ENCODE results near the gene TACR1.

The TACR1 gene

DNA sequence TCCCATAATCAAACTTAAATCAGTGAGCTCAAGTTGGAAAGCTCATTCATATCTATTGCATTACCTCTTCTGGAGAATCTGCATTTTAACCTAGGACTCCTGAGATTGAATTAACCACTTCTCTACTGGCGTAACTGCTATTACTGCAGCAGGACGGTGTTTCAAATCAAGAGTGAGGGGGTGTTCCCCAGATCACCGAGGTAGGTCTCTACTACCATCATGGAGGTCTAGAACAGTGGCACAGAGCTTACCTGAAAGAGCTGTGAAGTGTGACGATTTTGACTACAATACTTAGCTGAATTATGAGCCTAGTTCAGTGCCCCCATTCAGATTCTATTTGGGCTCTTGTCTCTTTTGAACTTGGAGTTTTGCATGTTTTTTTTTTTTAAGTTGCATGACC, 121.4 kb downstream of the TACR1 start:
- no peaks in the 10 kb centered on the region for H3K9me3 ChIP-seq (ENCODE audit: control insufficient read depth in 5 of 5, low read length in 5 of 5)
- no peak overlapping the region for H3K9ac ChIP-seq (ENCODE audit: low read length in 5 of 5)
- H3K27ac ChIP-seq (ENCODE audit: low read depth, low read length) = no peak overlapping the region
- no peaks in the 10 kb centered on the region for H3K4me1 ChIP-seq (ENCODE audit: control insufficient read depth in 5 of 5, insufficient read depth in 5 of 5, low read length in 5 of 5)
- H3K36me3 ChIP-seq (ENCODE audit: control insufficient read depth in 5 of 5, insufficient read depth in 5 of 5, low read length in 5 of 5) = no peaks in the 10 kb centered on the region
- H3K4me3 ChIP-seq (ENCODE audit: low read depth in 1 of 5, low read length in 5 of 5) = no peak overlapping the region
- no peaks in the 10 kb centered on the region for H3K27me3 ChIP-seq (ENCODE audit: control insufficient read depth in 5 of 5, insufficient read depth in 4 of 5, low read length in 5 of 5)

DNA sequence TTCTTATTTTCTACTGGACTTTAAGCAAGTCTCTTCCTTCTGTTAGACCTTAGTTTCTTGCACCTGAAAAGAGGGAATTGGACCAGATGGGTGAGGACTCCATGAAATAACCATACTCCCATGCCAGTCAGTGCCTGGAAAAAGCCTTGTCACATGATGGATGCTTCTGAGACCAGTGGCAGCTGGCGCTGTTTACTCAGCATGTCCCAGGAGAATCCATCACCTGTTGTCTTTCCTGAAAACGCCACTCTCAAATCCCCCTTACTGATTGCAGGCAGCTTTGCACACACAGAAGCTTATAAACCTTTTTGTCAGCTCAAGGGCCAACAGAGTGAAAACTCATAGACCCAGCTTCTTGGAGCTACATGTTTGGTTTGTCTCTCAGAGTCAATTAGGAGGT, 123.2 kb downstream of the TACR1 start:
- Histone ChIP-seq H3K4me1 (ENCODE audit: control insufficient read depth in 5 of 5, insufficient read depth in 5 of 5, low read length in 5 of 5) (no peaks in the 10 kb centered on the region), H3K27me3 (ENCODE audit: control insufficient read depth in 5 of 5, insufficient read depth in 4 of 5, low read length in 5 of 5) (no peaks in the 10 kb centered on the region), H3K9me3 (ENCODE audit: control insufficient read depth in 5 of 5, low read length in 5 of 5) (no peaks in the 10 kb centered on the region), H3K4me3 (ENCODE audit: low read depth in 1 of 5, low read length in 5 of 5) (no peak overlapping the region), H3K9ac (ENCODE audit: low read length in 5 of 5) (no peak overlapping the region), H3K36me3 (ENCODE audit: control insufficient read depth in 5 of 5, insufficient read depth in 5 of 5, low read length in 5 of 5) (no peaks in the 10 kb centered on the region), H3K27ac (ENCODE audit: low read depth, low read length) (no peak overlapping the region)

DNA sequence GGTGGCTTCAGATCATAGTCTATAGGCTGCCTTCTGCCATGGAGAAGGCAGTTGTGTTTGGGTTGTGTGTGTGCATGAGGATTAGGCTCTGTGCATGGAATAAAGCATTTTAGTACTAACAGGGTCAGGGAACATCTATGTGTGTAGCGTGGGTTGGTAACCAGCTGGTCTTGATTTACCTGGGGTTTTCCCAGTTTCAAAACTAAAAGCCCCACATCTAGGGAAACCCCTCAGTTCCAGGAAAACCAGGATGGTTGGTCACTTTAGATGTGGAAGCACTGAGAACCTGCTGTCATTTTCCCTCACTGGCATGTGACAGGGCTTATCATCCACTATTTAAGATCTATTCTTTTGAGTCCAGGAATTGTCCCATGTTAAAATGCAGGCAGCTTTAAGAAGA, 124.6 kb downstream of the TACR1 start:
- Histone ChIP-seq H3K27me3 (ENCODE audit: control insufficient read depth in 5 of 5, insufficient read depth in 4 of 5, low read length in 5 of 5) (no peaks in the 10 kb centered on the region), H3K4me3 (ENCODE audit: low read depth in 1 of 5, low read length in 5 of 5) (no peak overlapping the region), H3K27ac (ENCODE audit: low read depth, low read length) (no peak overlapping the region), H3K36me3 (ENCODE audit: control insufficient read depth in 5 of 5, insufficient read depth in 5 of 5, low read length in 5 of 5) (no peaks in the 10 kb centered on the region), H3K4me1 (ENCODE audit: control insufficient read depth in 5 of 5, insufficient read depth in 5 of 5, low read length in 5 of 5) (no peaks in the 10 kb centered on the region), H3K9me3 (ENCODE audit: control insufficient read depth in 5 of 5, low read length in 5 of 5) (no peaks in the 10 kb centered on the region), H3K9ac (ENCODE audit: low read length in 5 of 5) (no peak overlapping the region)

DNA sequence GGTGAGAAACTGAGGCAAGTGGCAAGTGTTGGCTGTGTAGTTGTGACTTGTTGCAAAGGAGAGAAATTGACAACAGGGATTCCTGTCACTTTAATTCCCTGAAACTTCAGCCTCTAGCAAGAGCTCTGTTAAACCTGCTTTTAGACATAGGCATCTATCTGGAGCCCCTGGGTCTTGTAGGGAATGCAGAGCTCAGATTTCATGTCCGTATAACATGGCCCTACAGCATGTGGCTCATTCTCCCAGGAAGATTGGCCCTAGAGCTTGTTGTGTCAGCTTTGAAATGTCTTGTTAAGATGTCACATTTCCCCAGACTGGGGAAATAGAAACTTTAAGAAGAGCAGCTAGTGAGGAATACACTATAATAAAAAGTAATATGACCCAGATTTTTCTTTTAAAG, 125.1 kb downstream of the TACR1 start:
- Histone ChIP-seq H3K27ac (ENCODE audit: low read depth, low read length) (no peak overlapping the region), H3K4me1 (ENCODE audit: control insufficient read depth in 5 of 5, insufficient read depth in 5 of 5, low read length in 5 of 5) (no peaks in the 10 kb centered on the region), H3K9ac (ENCODE audit: low read length in 5 of 5) (no peak overlapping the region), H3K27me3 (ENCODE audit: control insufficient read depth in 5 of 5, insufficient read depth in 4 of 5, low read length in 5 of 5) (no peaks in the 10 kb centered on the region), H3K36me3 (ENCODE audit: control insufficient read depth in 5 of 5, insufficient read depth in 5 of 5, low read length in 5 of 5) (no peaks in the 10 kb centered on the region), H3K9me3 (ENCODE audit: control insufficient read depth in 5 of 5, low read length in 5 of 5) (no peaks in the 10 kb centered on the region), H3K4me3 (ENCODE audit: low read depth in 1 of 5, low read length in 5 of 5) (no peak overlapping the region)

DNA sequence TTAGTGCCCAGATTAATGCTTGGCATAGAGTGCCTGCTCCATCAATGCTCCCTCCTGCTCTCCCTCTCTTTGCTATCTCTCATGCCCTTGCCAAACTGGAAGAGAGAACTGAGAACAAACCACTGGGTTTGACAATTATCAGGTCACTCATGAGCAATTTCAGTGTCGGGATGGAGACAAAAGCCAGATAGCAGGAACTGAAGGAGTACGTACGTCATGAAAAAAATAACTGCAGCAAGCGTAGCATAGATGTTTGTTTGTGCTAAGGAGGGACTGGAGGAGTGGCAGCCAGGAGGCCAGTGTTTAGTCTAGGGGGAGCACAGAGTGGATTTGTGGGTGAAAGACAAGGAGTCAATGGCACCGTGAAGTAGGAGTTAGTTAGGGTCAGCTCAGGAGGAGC, 127.6 kb downstream of the TACR1 start:
- Histone ChIP-seq H3K9me3 (ENCODE audit: control insufficient read depth in 5 of 5, low read length in 5 of 5) (no peaks in the 10 kb centered on the region), H3K36me3 (ENCODE audit: control insufficient read depth in 5 of 5, insufficient read depth in 5 of 5, low read length in 5 of 5) (no peaks in the 10 kb centered on the region), H3K9ac (ENCODE audit: low read length in 5 of 5) (no peak overlapping the region), H3K4me3 (ENCODE audit: low read depth in 1 of 5, low read length in 5 of 5) (no peak overlapping the region), H3K4me1 (ENCODE audit: control insufficient read depth in 5 of 5, insufficient read depth in 5 of 5, low read length in 5 of 5) (no peaks in the 10 kb centered on the region), H3K27me3 (ENCODE audit: control insufficient read depth in 5 of 5, insufficient read depth in 4 of 5, low read length in 5 of 5) (no peaks in the 10 kb centered on the region), H3K27ac (ENCODE audit: low read depth, low read length) (no peak overlapping the region)

DNA sequence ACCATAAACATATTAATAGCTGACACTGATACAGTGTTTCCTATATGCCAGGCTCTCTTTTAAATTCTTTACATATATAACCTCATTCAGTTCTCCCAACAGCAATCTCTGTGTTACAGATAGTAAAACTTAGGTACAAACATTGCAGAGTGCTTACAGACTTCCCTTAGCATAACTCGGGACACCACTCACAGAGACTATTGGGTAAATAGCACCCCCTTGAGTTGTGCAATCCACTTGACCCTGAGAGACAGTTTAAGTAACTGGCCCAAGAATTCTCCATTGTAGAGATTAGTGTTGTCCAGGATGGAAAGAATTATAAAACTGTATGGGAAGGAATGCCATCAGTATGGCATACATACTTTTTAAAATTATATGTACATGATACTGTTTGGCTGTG, 130.8 kb downstream of the TACR1 start:
- no peak overlapping the region for H3K27ac ChIP-seq (ENCODE audit: low read depth, low read length)
- H3K4me1 ChIP-seq (ENCODE audit: control insufficient read depth in 5 of 5, insufficient read depth in 5 of 5, low read length in 5 of 5) = peaks cover 0 to 7% (median 0%) of the 10 kb centered on the region in 5 donors
- H3K9me3 ChIP-seq (ENCODE audit: control insufficient read depth in 5 of 5, low read length in 5 of 5) = no peaks in the 10 kb centered on the region
- no peak overlapping the region for H3K4me3 ChIP-seq (ENCODE audit: low read depth in 1 of 5, low read length in 5 of 5)
- H3K27me3 ChIP-seq (ENCODE audit: control insufficient read depth in 5 of 5, insufficient read depth in 4 of 5, low read length in 5 of 5) = no peaks in the 10 kb centered on the region
- no peak overlapping the region for H3K9ac ChIP-seq (ENCODE audit: low read length in 5 of 5)
- no peaks in the 10 kb centered on the region for H3K36me3 ChIP-seq (ENCODE audit: control insufficient read depth in 5 of 5, insufficient read depth in 5 of 5, low read length in 5 of 5)

DNA sequence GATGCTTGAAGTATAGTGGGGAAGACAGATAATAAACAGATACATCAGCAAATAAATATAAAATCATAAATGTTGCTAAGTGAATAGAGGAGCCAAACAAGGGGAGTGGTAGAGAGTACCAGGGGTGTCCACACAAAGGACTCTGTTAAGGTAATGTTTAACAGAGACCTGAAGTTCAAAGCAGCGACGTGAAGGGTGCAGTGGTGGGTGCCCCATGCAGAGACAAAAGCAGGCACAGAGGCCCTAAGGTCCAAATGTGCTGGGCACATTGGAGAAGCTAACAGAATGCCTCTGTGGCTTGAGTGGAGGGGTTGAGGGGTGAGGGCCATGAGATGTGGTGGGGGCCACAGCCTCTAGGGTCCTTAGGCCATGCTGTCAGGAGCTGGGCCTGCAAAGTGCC, 131.8 kb downstream of the TACR1 start:
- Histone ChIP-seq H3K36me3 (ENCODE audit: control insufficient read depth in 5 of 5, insufficient read depth in 5 of 5, low read length in 5 of 5) (no peaks in the 10 kb centered on the region), H3K4me3 (ENCODE audit: low read depth in 1 of 5, low read length in 5 of 5) (no peak overlapping the region), H3K27me3 (ENCODE audit: control insufficient read depth in 5 of 5, insufficient read depth in 4 of 5, low read length in 5 of 5) (no peaks in the 10 kb centered on the region), H3K27ac (ENCODE audit: low read depth, low read length) (no peak overlapping the region), H3K9me3 (ENCODE audit: control insufficient read depth in 5 of 5, low read length in 5 of 5) (no peaks in the 10 kb centered on the region), H3K9ac (ENCODE audit: low read length in 5 of 5) (no peak overlapping the region), H3K4me1 (ENCODE audit: control insufficient read depth in 5 of 5, insufficient read depth in 5 of 5, low read length in 5 of 5) (peaks cover 0 to 7% (median 0%) of the 10 kb centered on the region in 5 donors)

DNA sequence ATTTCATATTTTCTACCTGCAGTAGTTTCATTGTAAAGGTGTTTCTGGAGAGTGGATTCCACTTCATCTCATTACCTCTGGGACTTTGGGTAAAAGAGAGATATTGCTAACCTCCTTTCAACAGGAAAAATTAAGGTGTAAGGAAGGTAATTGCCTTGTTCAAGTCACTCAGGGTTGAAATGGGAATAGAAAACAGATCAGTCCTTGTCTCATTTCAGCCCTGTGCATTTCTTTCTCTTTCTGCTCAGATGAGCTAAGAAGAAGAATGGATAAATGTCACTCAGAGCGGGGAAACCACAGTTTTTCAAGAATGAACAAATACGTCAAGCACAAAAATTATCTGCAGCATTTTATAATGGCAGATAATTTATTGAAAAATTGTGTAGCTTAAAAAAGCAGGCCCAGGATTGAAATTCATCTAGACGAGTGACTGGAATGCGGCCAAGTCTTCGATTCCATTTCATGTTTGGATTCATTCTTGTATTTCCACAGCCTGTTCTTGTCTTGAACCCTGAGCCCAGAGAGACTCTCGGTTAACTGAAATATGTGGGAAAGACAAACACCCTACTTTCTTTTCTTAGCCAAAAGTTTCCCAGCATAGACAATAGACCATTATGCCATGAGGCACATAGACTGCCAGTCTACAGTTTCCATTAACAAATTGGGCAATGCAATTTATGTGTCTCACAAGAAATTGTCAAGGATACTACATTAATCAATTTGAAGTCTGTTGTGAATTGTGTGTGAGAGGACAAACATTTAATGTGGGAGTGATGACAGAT, 133.0 kb downstream of the TACR1 start:
- Histone ChIP-seq H3K9me3 (ENCODE audit: control insufficient read depth in 5 of 5, low read length in 5 of 5) (no peaks in the 10 kb centered on the region), H3K4me3 (ENCODE audit: low read depth in 1 of 5, low read length in 5 of 5) (no peak overlapping the region), H3K4me1 (ENCODE audit: control insufficient read depth in 5 of 5, insufficient read depth in 5 of 5, low read length in 5 of 5) (peaks cover 0 to 7% (median 0%) of the 10 kb centered on the region in 5 donors), H3K27me3 (ENCODE audit: control insufficient read depth in 5 of 5, insufficient read depth in 4 of 5, low read length in 5 of 5) (no peaks in the 10 kb centered on the region), H3K27ac (ENCODE audit: low read depth, low read length) (no peak overlapping the region), H3K36me3 (ENCODE audit: control insufficient read depth in 5 of 5, insufficient read depth in 5 of 5, low read length in 5 of 5) (no peaks in the 10 kb centered on the region), H3K9ac (ENCODE audit: low read length in 5 of 5) (no peak overlapping the region)

DNA sequence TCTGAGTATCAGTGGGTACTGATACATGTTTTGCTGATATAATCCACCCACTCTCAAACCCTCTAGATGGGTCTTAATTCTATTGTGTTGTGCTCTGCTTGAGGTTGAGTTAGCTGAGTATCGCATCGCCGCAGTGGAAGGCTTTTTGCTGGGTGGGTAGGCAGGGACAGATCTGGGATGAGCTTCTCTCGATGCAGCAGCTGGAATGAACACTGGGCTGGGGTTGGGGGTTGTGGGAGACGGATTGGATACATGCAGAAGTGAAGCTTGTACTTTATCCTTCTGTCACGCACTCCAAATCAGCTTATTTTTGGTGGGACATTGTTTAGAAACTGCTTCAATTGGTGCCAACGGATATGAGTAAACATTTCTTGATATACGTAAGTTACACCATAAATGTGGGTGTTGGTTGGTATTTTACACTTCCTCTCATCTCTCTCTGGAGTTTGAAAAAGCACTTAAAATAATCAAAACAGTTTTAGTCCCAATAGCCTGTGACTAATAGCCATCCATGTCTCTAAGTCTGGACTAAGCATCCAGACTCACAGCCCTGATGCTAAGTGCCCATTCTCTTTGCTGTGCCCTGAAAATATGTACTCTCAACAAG, 133.8 kb downstream of the TACR1 start:
- Histone ChIP-seq H3K9me3 (ENCODE audit: control insufficient read depth in 5 of 5, low read length in 5 of 5) (no peaks in the 10 kb centered on the region), H3K9ac (ENCODE audit: low read length in 5 of 5) (no peak overlapping the region), H3K4me3 (ENCODE audit: low read depth in 1 of 5, low read length in 5 of 5) (no peak overlapping the region), H3K4me1 (ENCODE audit: control insufficient read depth in 5 of 5, insufficient read depth in 5 of 5, low read length in 5 of 5) (peaks cover 0 to 7% (median 0%) of the 10 kb centered on the region in 5 donors), H3K36me3 (ENCODE audit: control insufficient read depth in 5 of 5, insufficient read depth in 5 of 5, low read length in 5 of 5) (no peaks in the 10 kb centered on the region), H3K27me3 (ENCODE audit: control insufficient read depth in 5 of 5, insufficient read depth in 4 of 5, low read length in 5 of 5) (peaks cover 0 to under 1% (median 0%) of the 10 kb centered on the region in 5 donors), H3K27ac (ENCODE audit: low read depth, low read length) (no peak overlapping the region)

DNA sequence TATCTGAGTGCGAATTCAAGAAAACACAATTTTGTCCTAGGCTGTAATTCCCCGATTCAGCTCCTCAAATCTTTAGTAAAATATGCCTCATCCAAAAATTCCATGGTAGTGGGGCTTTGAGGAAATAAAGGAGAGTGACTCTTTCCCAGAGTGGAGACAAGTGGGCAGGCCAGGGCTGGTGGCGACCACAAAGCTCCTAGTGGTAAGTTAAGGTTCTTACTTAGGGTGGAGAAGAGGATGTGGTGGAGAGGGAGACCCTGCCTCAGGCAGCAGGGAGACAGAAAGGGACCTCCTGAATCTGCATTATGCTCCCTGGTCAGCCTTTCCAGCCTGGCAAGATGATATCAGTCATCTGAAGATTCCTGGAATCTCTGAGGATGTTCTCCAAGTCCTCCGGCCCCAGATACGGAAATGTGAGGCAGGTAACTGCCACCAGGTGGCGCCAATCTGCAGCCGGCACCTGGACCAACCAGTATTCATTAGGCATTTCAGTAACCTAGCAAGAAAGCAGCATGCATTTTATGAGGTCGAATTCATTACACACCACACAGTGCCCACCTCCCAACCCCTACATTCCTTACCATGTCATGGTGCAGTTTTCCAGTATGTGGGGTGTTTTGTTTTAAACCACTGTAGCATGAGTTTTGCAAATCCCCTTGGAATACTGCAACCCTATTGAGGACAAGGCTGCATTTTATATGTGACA, 134.5 kb downstream of the TACR1 start:
- no peaks in the 10 kb centered on the region for H3K9me3 ChIP-seq (ENCODE audit: control insufficient read depth in 5 of 5, low read length in 5 of 5)
- peaks cover 0 to 7% (median 0%) of the 10 kb centered on the region in 5 donors for H3K4me1 ChIP-seq (ENCODE audit: control insufficient read depth in 5 of 5, insufficient read depth in 5 of 5, low read length in 5 of 5)
- H3K27me3 ChIP-seq (ENCODE audit: control insufficient read depth in 5 of 5, insufficient read depth in 4 of 5, low read length in 5 of 5) = peaks cover 0 to 2% (median 0%) of the 10 kb centered on the region in 5 donors
- H3K9ac ChIP-seq (ENCODE audit: low read length in 5 of 5) = no peak overlapping the region
- no peak overlapping the region for H3K4me3 ChIP-seq (ENCODE audit: low read depth in 1 of 5, low read length in 5 of 5)
- H3K27ac ChIP-seq (ENCODE audit: low read depth, low read length) = no peak overlapping the region
- no peaks in the 10 kb centered on the region for H3K36me3 ChIP-seq (ENCODE audit: control insufficient read depth in 5 of 5, insufficient read depth in 5 of 5, low read length in 5 of 5)
